Activated B cell treated with CpG ODN at 0.5 μM for 24 hours (primary cell): ENCODE measurements around the gene FARP2. TPM values are rescaled to one million over a fixed set of nuclear protein-coding genes. Genes with fewer than 3 reads are reported as not detected.
A peak's percentile ranks its signal among the peaks of the same experiment; 100 is the strongest.

Source experiments
- ATAC-seq: fragments of 200-7000 bp; cut with Tn5 transposase; one replicate; pipeline ENCODE4 v1.10.0; 2021; ENCODE audit warnings: low read depth, mild to moderate bottlenecking, moderate library complexity
- CTCF ChIA-PET: fragments of 350-600 bp; sonication (Branson Sonifier 250); formaldehyde crosslinking; loops from one replicate; lab custom pipeline; 2021; ENCODE audit warnings: antibody characterized with exemption; lab: Charles Lee
- POLR2A ChIA-PET: fragments of 350-600 bp; sonication (Branson Sonifier 250); formaldehyde crosslinking; loops from one replicate; lab custom pipeline; 2021; ENCODE audit warnings: antibody characterized with exemption; lab: Charles Lee
- DNase-seq: peaks from one replicate; pipeline ENCODE4 v3.0.0; 2022
- H3K27ac Mint-ChIP-seq: one replicate; pipeline ENCODE4 v1.8.0; 2020; ENCODE audit warnings: mixed read lengths
- H3K27me3 Mint-ChIP-seq: one replicate; pipeline ENCODE4 v1.8.0; 2021; ENCODE audit warnings: mixed read lengths
- H3K36me3 Mint-ChIP-seq: one replicate; pipeline ENCODE4 v1.8.0; 2021; ENCODE audit warnings: low read depth, mixed read lengths
- H3K4me1 Mint-ChIP-seq: one replicate; pipeline ENCODE4 v1.8.0; 2021; ENCODE audit warnings: mixed read lengths
- H3K4me3 Mint-ChIP-seq: one replicate; pipeline ENCODE4 v1.8.0; 2020; ENCODE audit warnings: mild to moderate bottlenecking, mixed read lengths
- H3K9me3 Mint-ChIP-seq: one replicate; pipeline ENCODE4 v1.8.0; 2020; ENCODE audit warnings: mixed read lengths
- intact Hi-C: fragments of 100-400 bp; cut with micrococcal nuclease; formaldehyde crosslinking; loops from one replicate; pipeline ENCODE4 v1.15.1; 2024
- total RNA-seq: library from RNA; stranded (reverse); gene quantifications from 2 replicates; pipeline ENCODE4 v1.2.3, GENCODE V29; 2022
- TF ChIP-seq, protein P1 (sequence below): fragments of 200-600 bp; IDR thresholded peaks from one replicate; pipeline ENCODE4 v1.8.0; 2022; ENCODE audit warnings: antibody characterized with exemption, mild to moderate bottlenecking

FARP2 gene
- total RNA-seq, 1 donor from 2014 or later, result 91.2 TPM

DNA sequence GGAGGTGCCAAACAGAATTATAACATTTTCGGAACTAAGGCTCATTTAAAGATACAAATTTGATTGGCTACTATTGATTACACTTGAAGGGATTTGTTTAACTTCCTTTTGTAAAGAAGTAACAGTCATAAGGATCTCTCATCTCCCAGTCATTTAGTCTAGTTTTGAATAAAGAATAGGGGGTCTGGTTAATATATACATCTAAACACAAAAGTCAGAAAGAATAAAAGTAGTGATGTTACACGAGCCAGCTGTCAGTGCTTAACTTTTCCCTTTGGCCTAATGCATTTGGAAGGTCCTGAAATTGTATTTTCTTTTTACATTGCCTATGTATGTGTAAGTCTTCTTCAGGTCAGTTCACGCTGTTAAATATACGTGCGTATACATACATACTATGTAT lies 32.3 kb upstream of the FARP2 start:
- Mint-ChIP-seq H3K4me3 (peak overlapping the region; percentile 20), H3K9me3 (no peaks in the 10 kb centered on the region), H3K27ac (peak overlapping the region; percentile 3), H3K4me1 (peaks cover 63% of the 10 kb centered on the region), H3K36me3 (peaks cover 61% of the 10 kb centered on the region), H3K27me3 (no peaks in the 10 kb centered on the region)
- intact Hi-C loops, result loop anchor here (1.0 to 2.0 kb wide), 2 partner anchors 7 to 15 kb away; no protein-coding TSS in a partner anchor
- TF ChIP-seq, protein P1, sequence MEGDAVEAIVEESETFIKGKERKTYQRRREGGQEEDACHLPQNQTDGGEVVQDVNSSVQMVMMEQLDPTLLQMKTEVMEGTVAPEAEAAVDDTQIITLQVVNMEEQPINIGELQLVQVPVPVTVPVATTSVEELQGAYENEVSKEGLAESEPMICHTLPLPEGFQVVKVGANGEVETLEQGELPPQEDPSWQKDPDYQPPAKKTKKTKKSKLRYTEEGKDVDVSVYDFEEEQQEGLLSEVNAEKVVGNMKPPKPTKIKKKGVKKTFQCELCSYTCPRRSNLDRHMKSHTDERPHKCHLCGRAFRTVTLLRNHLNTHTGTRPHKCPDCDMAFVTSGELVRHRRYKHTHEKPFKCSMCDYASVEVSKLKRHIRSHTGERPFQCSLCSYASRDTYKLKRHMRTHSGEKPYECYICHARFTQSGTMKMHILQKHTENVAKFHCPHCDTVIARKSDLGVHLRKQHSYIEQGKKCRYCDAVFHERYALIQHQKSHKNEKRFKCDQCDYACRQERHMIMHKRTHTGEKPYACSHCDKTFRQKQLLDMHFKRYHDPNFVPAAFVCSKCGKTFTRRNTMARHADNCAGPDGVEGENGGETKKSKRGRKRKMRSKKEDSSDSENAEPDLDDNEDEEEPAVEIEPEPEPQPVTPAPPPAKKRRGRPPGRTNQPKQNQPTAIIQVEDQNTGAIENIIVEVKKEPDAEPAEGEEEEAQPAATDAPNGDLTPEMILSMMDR, result no peak
- ATAC-seq (no peak), DNase-seq (no peak)
- ChIA-PET POLR2A (interaction anchor here (0.7 to 0.9 kb wide), 2 partner anchors 13 to 18 kb away, joined by 3 to 4 read pairs; no protein-coding TSS in a partner anchor), CTCF (no interaction called here)

- DNase-seq, result no peak
- Mint-ChIP-seq H3K4me1 (peaks cover 54% of the 10 kb centered on the region), H3K27me3 (no peaks in the 10 kb centered on the region), H3K9me3 (no peaks in the 10 kb centered on the region), H3K36me3 (peaks cover 66% of the 10 kb centered on the region), H3K27ac (peak overlapping the region; percentile 3), H3K4me3 (peak overlapping the region; percentile 0)
- POLR2A ChIA-PET, result interaction anchor here (0.5 to 2.3 kb wide), 5 partner anchors 10 to 378 kb away, joined by 3 to 10 read pairs (median 4); partner anchors contain the start of genes HDLBP and SEPTIN2
- CTCF ChIA-PET, result interaction anchor here (0.8 kb wide), 1 partner anchor 246 kb away, joined by 3 read pairs; no protein-coding TSS in a partner anchor
- TF ChIP-seq, protein P1, result no peak
- peak; percentile 64 for ATAC-seq
- intact Hi-C loops, result loop anchor here (1.0 to 2.0 kb wide), 2 partner anchors 8 to 16 kb away; no protein-coding TSS in a partner anchor
Measured at GRCh38 chr2:241324775-241325174, 31.3 kb upstream of the FARP2 start.

DNA sequence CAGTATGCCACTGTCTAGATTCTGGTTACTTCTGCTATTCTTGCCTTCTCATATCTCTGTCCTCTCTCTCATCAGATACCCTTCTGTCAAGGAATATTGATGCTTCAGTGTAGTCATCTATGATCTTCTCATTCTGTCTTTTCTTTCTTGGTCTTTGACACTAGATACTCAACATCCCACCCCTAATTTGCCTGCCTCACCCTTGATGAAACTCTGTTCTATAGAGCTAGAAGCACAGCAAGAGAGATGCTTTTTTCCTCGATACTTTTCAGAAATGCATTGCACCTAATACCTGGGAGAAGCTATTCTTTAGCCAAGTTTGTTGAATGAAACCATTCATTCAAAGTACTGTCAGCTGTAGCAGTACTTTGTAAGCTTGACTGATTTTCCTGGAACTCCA lies 30.8 kb upstream of the FARP2 start:
- TF ChIP-seq, protein P1, result no peak
- no peaks in the 10 kb centered on the region for H3K9me3 Mint-ChIP-seq
- intact Hi-C loops, result loop anchor here (2.0 kb wide), 1 partner anchor 16 kb away; no protein-coding TSS in a partner anchor
- H3K36me3 Mint-ChIP-seq, result peaks cover 66% of the 10 kb centered on the region
- POLR2A ChIA-PET, result interaction anchor here (2.3 kb wide), 1 partner anchor 10 kb away, joined by 10 read pairs; the partner anchor contains the start of genes HDLBP and SEPTIN2
- CTCF ChIA-PET, result no interaction called here
- H3K27me3 Mint-ChIP-seq, result no peaks in the 10 kb centered on the region
- ATAC-seq, result no peak
- DNase-seq, result no peak
- no peak overlapping the region for H3K4me3 Mint-ChIP-seq
- H3K27ac Mint-ChIP-seq, result no peak overlapping the region
- peaks cover 49% of the 10 kb centered on the region for H3K4me1 Mint-ChIP-seq

DNA sequence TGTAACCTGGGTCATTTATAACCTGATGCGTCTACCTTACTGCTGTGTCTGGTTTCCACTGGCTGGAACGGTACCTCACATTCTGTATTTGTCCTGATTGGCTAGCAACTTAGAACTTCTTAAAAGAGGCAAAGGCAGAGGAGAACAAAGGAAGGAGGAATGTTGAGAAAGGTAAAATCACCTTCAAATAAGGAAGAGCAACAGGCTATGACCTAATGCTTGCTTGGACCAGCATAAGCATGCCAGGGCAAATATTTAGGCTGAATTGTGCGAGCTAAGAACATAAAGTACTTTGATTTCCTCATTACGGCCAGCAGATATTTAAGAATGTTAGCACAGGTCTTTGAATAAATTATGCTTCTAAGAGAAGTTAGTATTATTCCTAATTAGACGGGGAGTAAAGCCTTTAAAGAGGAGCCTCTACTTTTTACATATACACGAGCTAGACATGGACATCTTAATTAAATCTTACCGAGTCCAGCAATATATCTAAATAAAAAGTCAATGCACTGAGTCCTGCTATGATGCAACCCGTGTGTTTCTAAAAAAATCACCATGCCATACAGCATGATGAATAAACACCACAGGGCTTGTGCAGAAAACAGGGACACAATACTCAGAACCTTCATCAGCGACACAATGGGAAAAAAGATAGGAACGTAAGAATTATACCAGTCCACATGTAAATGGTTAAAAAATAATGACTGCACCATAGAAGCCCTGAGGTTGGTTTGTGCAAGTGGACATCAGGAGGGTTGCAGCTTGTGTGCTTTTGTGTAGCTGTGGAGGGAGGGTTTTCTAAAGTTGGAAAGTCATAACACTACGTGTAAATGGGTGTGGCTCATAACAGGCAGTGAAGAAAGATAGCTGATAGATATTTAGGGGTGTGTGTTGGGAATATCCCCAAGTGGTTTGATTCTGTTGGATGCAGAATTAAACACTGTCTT lies 26.1 kb upstream of the FARP2 start:
- POLR2A ChIA-PET, result interaction anchor here (0.5 to 1.7 kb wide), 2 partner anchors 14 to 92 kb away, joined by 6 to 7 read pairs; partner anchors contain the start of genes HDLBP and SEPTIN2
- TF ChIP-seq, protein P1, result no peak
- Mint-ChIP-seq H3K36me3 (peaks cover 81% of the 10 kb centered on the region), H3K27ac (no peak overlapping the region), H3K27me3 (no peaks in the 10 kb centered on the region), H3K4me3 (no peak overlapping the region), H3K9me3 (no peaks in the 10 kb centered on the region), H3K4me1 (peaks cover 8% of the 10 kb centered on the region)
- CTCF ChIA-PET, result no interaction called here
- DNase-seq (no peak), ATAC-seq (no peak)
- intact Hi-C loops, result no loop called here

- Mint-ChIP-seq H3K4me1 (peaks cover 3% of the 10 kb centered on the region), H3K27me3 (no peaks in the 10 kb centered on the region), H3K27ac (no peak overlapping the region), H3K9me3 (no peaks in the 10 kb centered on the region), H3K36me3 (peaks cover 83% of the 10 kb centered on the region), H3K4me3 (no peak overlapping the region)
- ChIA-PET CTCF (no interaction called here), POLR2A (interaction anchor here (1.7 kb wide), 1 partner anchor 15 kb away, joined by 7 read pairs; the partner anchor contains the start of genes HDLBP and SEPTIN2)
- ATAC-seq (no peak), DNase-seq (no peak)
- intact Hi-C loops, result no loop called here
- TF ChIP-seq, protein P1, result no peak
Measured at GRCh38 chr2:241330616-241330981, 25.5 kb upstream of the FARP2 start.
